COLO668 (cell line): Measurements from ENCODE around the gene ERBB2.
"Not testable (repeated sequence)": the region's sequence is repeated elsewhere in the genome, so short reads cannot be mapped to it uniquely, and the experiment has no call there.

Source experiments
- DNase-seq: peaks from one replicate; lab custom pipeline; 2025; ENCODE audit not compliant: unreplicated experiment; lab: John Stamatoyannopoulos, UW

ERBB2 gene

DNA sequence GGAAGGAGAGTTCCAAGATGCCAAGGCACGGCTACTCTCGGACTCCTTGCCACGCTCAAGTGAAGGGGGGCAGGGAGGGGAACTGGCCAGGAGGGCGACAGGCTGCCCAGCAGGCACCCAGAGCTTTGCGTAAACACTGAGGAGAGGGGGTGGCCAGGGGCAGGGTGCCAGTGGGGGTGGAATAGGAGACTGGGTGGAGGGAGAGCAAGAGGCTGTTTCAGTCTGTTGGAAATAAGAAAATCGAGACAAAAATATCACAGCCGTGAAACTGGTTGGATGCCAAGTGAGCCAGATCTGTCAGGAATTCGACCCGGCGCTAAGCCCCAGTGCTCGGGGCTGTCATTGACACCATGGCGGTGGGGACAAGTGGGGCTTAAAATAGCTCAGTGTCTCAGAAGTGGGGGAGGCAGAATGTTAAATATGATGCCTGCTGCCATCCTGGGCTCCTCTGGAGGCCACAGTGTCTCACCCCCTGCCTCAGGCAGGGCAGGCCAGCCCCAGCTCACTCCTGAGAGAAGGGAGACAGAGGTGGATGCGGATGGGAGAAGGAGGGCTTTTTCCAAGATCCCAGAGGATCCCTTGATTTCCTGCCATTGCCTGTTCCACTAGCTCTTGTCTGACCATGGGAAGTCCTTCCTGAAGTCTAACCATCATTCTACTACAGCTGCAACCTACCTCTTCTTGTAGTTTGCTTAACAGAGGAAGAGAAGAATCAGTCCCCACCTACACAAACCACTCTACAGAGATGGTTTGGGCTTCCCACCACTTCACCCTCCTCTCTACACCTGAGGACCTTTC lies 22.1 kb upstream of the ERBB2 start:
- no peak for DNase-seq

- no peak for DNase-seq
These were observed 21.3 kb upstream of the ERBB2 start for GRCh38 chr17:39678340-39679116.

GRCh38 chr17:39679521-39680192 lies 20.2 kb upstream of the ERBB2 start:
- DNase-seq: no peak

DNA sequence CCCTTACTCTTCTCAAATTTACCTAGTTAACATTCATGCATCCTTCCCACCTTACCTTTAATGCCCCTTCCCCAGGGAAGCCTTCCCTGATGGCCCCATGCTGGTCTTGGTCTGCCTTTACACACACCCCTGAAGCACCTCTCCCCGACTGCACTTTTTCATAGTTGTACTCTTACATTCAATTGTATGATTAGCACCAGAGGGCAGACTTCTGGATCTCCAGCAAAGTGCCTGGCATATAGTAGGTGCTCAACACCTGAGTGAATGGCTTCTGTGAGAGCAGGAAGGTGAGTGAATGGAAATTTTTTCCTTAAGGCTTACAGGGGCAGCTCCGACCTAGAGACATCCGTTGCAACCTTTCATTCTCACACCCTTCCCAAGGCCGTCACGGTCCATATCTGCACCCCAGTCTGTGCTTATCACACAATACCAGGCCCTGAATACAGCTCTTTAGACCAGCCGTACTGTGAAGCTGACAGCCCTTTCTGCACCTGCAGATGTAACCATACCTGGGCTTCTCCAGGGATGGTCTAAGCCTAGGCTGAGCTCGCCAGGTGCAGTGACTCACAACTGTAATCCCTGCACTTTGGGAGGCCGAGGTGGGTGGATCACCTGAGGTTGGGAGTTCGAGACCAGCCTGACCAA lies 16.4 kb upstream of the ERBB2 start:
- no peak for DNase-seq

DNA sequence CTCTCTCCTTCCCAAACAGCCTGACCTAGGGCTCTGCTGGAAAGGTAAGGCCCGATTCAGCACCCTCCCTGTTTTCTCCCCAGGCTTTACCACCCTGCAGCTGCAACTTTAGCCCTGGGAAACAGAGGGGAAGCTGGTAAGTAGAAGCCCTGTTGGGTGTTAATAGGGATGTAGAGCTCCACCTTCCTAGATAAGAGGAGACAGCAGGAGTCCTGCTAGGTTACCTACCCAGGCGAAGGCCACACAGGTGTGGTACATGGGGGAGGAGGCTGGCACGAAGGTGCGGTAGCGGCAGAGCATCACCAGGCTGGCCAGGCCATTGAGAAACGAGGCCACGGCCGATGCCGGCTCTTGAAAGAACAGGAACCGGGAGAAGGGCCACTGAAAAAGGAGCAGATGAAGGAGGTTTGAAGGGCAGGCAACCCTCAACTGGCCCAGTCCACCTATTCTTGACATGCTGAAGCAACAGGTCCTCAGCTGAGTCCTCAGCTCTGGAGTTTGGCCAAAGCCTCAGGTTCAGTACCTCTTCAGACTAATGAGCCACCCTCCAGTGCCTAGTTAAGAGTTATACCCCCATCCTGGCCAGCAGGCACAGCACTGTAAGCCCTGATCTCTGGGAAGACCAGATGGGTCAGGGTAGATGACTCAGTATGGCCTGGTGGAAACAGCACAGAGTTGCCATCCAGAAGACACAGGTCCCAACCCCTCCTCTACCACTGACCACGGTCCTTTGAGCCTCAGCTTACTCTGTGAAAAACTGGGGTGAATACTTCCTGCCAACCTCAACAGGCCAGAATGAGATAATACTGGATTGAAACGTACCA lies 15.3 kb upstream of the ERBB2 start:
- DNase-seq: no peak

- peak; percentile 4 for DNase-seq
These were observed 12.7 kb upstream of the ERBB2 start for GRCh38 chr17:39687101-39687545.

GRCh38 chr17:39687546-39688474 lies 12.1 kb upstream of the ERBB2 start, which contains the start of gene PGAP3:
Gene PGAP3 (minus strand): TSS chr17:39688057. CDS start chr17:39688014, 43 bp downstream.
- DNase-seq: peak; percentile 85

- DNase-seq: no peak
These were observed 11.4 kb upstream of the ERBB2 start for GRCh38 chr17:39688475-39688835.

DNA sequence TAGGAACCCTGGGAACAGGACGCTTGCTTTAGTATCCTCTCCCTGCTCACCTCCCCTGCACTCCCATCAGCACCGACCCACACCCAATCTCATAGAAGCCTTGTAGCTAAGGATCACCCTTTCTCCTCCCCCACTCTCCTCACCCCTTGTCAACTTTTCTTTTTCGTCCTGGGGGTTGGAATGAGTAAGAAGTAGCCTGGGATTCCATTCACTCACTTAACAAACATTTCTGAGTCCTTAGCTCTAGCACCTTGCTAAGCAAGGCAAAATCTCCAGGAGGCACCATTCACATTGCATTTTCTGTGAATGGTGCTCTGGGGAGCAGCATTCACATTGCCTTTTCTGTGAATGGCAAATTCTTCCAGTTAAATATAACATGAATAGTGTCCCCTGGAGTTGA lies 10.9 kb upstream of the ERBB2 start:
- DNase-seq: no peak

DNA sequence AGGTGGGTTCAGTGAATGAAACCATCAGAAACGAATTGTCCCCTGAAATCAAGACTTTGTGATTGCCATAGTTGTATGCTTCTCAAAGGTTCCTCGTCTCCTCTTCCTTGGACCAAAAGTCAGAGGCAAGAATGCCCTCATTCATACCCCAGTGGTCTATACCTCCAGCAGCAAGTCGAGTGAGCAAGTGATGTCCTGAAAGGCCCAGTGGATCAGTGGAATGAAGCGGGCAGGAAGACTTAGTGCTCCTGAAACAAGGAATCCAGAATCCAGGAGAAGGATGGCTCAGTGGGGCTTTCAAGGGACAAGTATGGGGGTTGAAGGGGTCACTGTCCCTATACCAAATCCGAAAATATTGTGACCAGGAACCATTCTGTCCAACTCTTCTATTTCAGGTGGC lies 5.3 kb upstream of the ERBB2 start:
- DNase-seq: no peak

DNA sequence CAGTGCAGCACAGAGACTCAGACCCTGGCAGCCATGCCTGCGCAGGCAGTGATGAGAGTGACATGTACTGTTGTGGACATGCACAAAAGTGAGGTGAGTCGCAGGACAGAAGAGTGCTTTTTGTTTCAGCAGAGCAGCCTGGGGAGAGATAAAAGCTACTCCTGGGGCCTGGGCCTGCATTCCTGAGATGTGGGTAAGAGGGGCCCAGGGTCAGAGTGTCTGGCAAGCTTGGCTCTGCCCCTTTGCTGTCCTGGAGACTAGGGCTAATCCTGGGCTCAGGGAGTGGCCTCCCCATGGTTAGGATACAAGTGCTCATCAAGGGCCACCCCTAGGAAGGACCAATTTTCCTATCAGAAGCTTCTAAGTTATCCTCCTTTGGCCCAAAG lies 4.8 kb upstream of the ERBB2 start:
- no peak for DNase-seq

- DNase-seq: no peak
These were observed 3.1 kb upstream of the ERBB2 start for GRCh38 chr17:39696731-39697130.

DNA sequence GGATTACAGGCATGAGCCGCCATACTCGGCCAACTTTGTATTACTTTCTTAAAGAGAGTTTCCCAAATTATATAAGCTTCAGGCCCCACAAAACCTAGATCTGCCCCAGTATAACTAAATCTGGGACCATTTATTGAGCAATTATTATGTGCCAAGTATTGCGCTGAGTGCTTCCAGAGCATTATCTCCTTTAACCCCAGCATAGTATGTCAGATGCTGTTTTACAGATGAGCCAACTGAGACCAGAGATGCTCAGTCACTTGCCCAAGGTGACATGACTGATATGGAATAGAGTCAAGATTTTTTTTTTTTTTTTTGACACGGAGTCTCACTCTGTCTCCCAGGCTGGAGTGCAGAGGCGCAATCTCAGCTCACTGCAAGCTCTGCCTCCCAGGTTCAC lies 1.9 kb upstream of the ERBB2 start:
- DNase-seq: no peak

DNA sequence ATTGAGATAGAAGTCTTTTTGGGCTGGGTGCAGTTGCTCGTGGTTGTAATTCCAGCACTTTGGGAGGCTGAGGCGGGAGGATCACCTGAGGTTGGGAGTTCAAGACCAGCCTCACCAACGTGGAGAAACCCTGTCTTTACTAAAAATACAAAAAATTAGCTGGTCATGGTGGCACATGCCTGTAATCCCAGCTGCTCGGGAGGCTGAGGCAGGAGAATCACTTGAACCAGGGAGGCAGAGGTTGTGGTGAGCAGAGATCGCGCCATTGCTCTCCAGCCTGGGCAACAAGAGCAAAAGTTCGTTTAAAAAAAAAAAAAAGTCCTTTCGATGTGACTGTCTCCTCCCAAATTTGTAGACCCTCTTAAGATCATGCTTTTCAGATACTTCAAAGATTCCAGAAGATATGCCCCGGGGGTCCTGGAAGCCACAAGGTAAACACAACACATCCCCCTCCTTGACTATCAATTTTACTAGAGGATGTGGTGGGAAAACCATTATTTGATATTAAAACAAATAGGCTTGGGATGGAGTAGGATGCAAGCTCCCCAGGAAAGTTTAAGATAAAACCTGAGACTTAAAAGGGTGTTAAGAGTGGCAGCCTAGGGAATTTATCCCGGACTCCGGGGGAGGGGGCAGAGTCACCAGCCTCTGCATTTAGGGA lies 577 bp upstream of the ERBB2 start:
- not testable (repeated sequence) for DNase-seq

- DNase-seq: peak; percentile 14
These were observed 504 bp downstream of the ERBB2 start for GRCh38 chr17:39700148-39700987.

GRCh38 chr17:39701012-39701783 lies 1.3 kb downstream of the ERBB2 start:
- no peak for DNase-seq

GRCh38 chr17:39701784-39702422 lies 2.0 kb downstream of the ERBB2 start:
- DNase-seq: no peak
